Smooth muscle cell (in vitro differentiated cells): ENCODE results near the gene ARHGEF40. TPM values are rescaled to one million over a fixed set of nuclear protein-coding genes. Genes with fewer than 3 reads are reported as not detected.
A peak's percentile ranks its signal among the peaks of the same experiment; 100 is the strongest.

Experiments used
- DNase-seq: peaks from one replicate; lab custom pipeline; 2025; ENCODE audit not compliant: unreplicated experiment; lab: John Stamatoyannopoulos, UW
- H2AFZ ChIP-seq: fragments of 200-600 bp; sonication (generic); 2 replicates; pipeline ENCODE4 v1.6.0; 2016; ENCODE audit warnings: antibody characterized with exemption, low read depth, mild to moderate bottlenecking
- H3F3A ChIP-seq: fragments of 200-600 bp; sonication (generic); 2 replicates; pipeline ENCODE4 v1.6.0; 2017; ENCODE audit warnings: antibody characterized with exemption, low read depth
- H3K27ac ChIP-seq: fragments of 200-600 bp; sonication (generic); 2 replicates; pipeline ENCODE4 v1.5.1; 2016; ENCODE audit warnings: low read depth, mild to moderate bottlenecking
- H3K27me3 ChIP-seq: fragments of 200-600 bp; sonication (generic); 2 replicates; pipeline ENCODE4 v1.6.1; 2016; ENCODE audit warnings: low read depth, mild to moderate bottlenecking
- H3K36me3 ChIP-seq: fragments of 200-600 bp; sonication (generic); 2 replicates; pipeline ENCODE4 v1.5.1; 2016; ENCODE audit warnings: low read depth
- H3K4me1 ChIP-seq: fragments of 200-600 bp; sonication (generic); 2 replicates; pipeline ENCODE4 v1.5.1; 2016; ENCODE audit warnings: low read depth
- H3K4me2 ChIP-seq: fragments of 200-600 bp; sonication (generic); 2 replicates; pipeline ENCODE4 v1.6.0; 2016; ENCODE audit warnings: mild to moderate bottlenecking
- H3K4me3 ChIP-seq: fragments of 200-600 bp; sonication (generic); 2 replicates; pipeline ENCODE4 v1.5.1; 2016; ENCODE audit warnings: mild to moderate bottlenecking
- H3K79me2 ChIP-seq: fragments of 200-600 bp; sonication (generic); 2 replicates; pipeline ENCODE4 v1.6.0; 2016; ENCODE audit warnings: low read depth, mild to moderate bottlenecking
- H3K9ac ChIP-seq: fragments of 200-600 bp; sonication (generic); 2 replicates; pipeline ENCODE4 v1.6.0; 2016; ENCODE audit warnings: low read depth
- H3K9me3 ChIP-seq: fragments of 200-600 bp; sonication (generic); replicated peaks from 2 replicates; pipeline ENCODE4 v1.5.1; 2016; ENCODE audit warnings: low read depth
- H4K20me1 ChIP-seq: fragments of 200-600 bp; sonication (generic); 2 replicates; pipeline ENCODE4 v1.6.0; 2016; ENCODE audit warnings: low read depth
- WGBS: methylation state at CpG from one replicate; pipeline ENCODE4 v1.1.7; 2016; ENCODE audit warnings: low lambda C conversion rate; 5-methylcytosine and 5-hydroxymethylcytosine counted together
- polyA plus RNA-seq: library from polyadenylated mRNA; unstranded; fragments of >200 nt; fragmentation: Nextera tagmentation; extraction: Ambion mirVana; gene quantifications from 2 replicates; pipeline ENCODE4 v1.2.1, GENCODE V29; 2016
- total RNA-seq: library from RNA; depleted of rRNA; stranded (reverse); fragments of >200 nt; gene quantifications from 2 replicates; pipeline ENCODE4 v1.2.3, GENCODE V29; 2014
- TF ChIP-seq, protein P1 (sequence below): fragments of 200-600 bp; sonication (generic); IDR thresholded peaks from 2 replicates; pipeline ENCODE4 v1.5.1; 2017; ENCODE audit warnings: borderline replicate concordance, mild to moderate bottlenecking, antibody characterized with exemption; ENCODE audit not compliant: insufficient read depth, poor library complexity, severe bottlenecking

The ARHGEF40 gene
- total RNA-seq (53.1 and 74.4 TPM in 2 replicates), polyA plus RNA-seq (67.8 and 73.5 TPM in 2 replicates)

- Histone ChIP-seq H3K4me2 (peak within 1 kb of the TSS; percentile 99), H3K9ac (peak within 1 kb of the TSS; percentile 91), H3K79me2 (peaks cover 28% of the 10 kb centered on the region), H3K4me3 (peak within 1 kb of the TSS; percentile 88), H3K27me3 (no peaks in the 10 kb centered on the region), H3K9me3 (no peaks in the 10 kb centered on the region), H3F3A (peaks cover 22% of the 10 kb centered on the region), H3K27ac (peak within 1 kb of the TSS; percentile 93), H4K20me1 (peaks cover 21% of the 10 kb centered on the region), H3K4me1 (peaks cover 25% of the 10 kb centered on the region), H3K36me3 (no peaks in the 10 kb centered on the region), H2AFZ (peak within 1 kb of the TSS; percentile 84)
- TF ChIP-seq, protein P1, sequence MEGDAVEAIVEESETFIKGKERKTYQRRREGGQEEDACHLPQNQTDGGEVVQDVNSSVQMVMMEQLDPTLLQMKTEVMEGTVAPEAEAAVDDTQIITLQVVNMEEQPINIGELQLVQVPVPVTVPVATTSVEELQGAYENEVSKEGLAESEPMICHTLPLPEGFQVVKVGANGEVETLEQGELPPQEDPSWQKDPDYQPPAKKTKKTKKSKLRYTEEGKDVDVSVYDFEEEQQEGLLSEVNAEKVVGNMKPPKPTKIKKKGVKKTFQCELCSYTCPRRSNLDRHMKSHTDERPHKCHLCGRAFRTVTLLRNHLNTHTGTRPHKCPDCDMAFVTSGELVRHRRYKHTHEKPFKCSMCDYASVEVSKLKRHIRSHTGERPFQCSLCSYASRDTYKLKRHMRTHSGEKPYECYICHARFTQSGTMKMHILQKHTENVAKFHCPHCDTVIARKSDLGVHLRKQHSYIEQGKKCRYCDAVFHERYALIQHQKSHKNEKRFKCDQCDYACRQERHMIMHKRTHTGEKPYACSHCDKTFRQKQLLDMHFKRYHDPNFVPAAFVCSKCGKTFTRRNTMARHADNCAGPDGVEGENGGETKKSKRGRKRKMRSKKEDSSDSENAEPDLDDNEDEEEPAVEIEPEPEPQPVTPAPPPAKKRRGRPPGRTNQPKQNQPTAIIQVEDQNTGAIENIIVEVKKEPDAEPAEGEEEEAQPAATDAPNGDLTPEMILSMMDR: no peak
- DNase-seq: peak; percentile 65
- WGBS: under 1% methylated on average over 31 of the region's 63 CpGs
These were observed at the start of gene ARHGEF40 for GRCh38 chr14:21070083-21070609. Gene ARHGEF40 (plus strand): TSS chr14:21070304. CDS start chr14:21070397, 93 bp downstream.

DNA sequence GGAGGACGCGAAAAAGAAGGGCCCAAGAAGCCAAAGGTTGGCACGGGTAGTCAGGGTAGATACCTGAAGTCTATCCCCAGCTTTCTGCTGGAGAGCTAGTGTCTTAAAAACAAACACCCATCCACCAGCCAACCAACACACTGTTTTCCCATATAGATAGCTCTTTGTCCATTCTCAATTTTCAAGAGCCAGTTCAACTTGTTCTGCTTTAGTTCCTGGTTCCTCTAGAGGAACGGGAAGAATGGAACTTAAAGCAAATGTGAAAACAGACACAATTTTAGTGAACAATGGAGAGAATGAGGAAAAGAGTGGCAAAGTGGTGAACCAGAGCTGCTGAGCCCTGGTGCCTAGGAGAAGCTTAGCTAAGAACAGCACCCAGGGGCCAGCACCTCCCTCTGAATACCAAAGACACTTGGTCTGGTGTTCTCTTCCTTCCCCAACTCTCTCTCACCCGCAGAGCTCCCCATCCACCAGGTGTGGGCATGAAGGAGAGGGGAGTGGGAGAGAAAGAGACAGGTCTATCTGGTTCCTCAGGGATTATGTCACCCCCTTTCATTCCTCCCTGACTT, 49.0 kb upstream of the ARHGEF40 start:
- no peaks in the 10 kb centered on the region for H3K79me2 ChIP-seq

DNA sequence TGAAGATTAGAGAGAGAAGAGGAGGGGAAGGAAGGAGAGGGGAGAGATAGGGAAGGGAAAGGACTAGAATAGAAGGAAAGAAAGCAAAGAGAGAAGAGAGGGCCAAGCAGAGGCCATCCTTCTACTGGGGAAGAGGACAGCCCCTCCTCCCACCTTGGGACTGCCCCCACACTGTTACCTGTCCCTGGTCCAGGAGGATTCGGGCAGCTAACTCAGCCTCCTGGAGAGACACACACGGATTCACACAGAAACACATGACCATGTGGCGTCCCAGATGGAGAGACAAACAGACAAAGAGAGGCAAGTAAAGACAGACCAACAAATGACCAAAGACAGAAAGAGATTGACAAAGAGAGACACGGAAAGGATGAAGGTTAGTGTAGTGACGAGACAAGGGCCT, 47.4 kb upstream of the ARHGEF40 start:
- Histone ChIP-seq H3K4me3 (no peak overlapping the region), H4K20me1 (no peaks in the 10 kb centered on the region), H3K27ac (no peak overlapping the region), H2AFZ (no peak overlapping the region), H3K4me2 (no peak overlapping the region), H3K36me3 (no peaks in the 10 kb centered on the region), H3K9me3 (no peaks in the 10 kb centered on the region), H3K4me1 (peaks cover 10% of the 10 kb centered on the region), H3K9ac (no peak overlapping the region), H3K79me2 (no peaks in the 10 kb centered on the region), H3F3A (peaks cover 18% of the 10 kb centered on the region), H3K27me3 (no peaks in the 10 kb centered on the region)
- TF ChIP-seq, protein P1: no peak
- no peak for DNase-seq
- WGBS: 84% methylated on average over 5 of the region's 5 CpGs

More for the DNA sequence above, 49.0 kb upstream of the ARHGEF40 start:
- Histone ChIP-seq H3K36me3 (no peaks in the 10 kb centered on the region), H4K20me1 (peaks cover 3% of the 10 kb centered on the region), H3K4me3 (no peak overlapping the region), H3K27me3 (no peaks in the 10 kb centered on the region), H3K27ac (no peak overlapping the region), H3K4me1 (peaks cover 10% of the 10 kb centered on the region), H2AFZ (no peak overlapping the region), H3F3A (peaks cover 8% of the 10 kb centered on the region), H3K4me2 (no peak overlapping the region), H3K9me3 (no peaks in the 10 kb centered on the region), H3K9ac (no peak overlapping the region)
- no peak for DNase-seq
- TF ChIP-seq, protein P1: no peak
- WGBS: 87% methylated on average over 5 of the region's 5 CpGs

- Histone ChIP-seq H3K9ac (no peak overlapping the region), H2AFZ (no peak overlapping the region), H3K27me3 (no peaks in the 10 kb centered on the region), H3K36me3 (no peaks in the 10 kb centered on the region), H3K79me2 (no peaks in the 10 kb centered on the region), H3K9me3 (no peaks in the 10 kb centered on the region), H3F3A (peaks cover 22% of the 10 kb centered on the region), H3K4me3 (no peak overlapping the region), H3K4me2 (peak overlapping the region; percentile 93), H3K4me1 (peaks cover 10% of the 10 kb centered on the region), H3K27ac (no peak overlapping the region), H4K20me1 (no peaks in the 10 kb centered on the region)
- TF ChIP-seq, protein P1: no peak
- no peak for DNase-seq
- WGBS: 78% methylated on average over 7 of the region's 7 CpGs
These were observed 46.9 kb upstream of the ARHGEF40 start for GRCh38 chr14:21023174-21023573.
